NCI-H524 treated with DMSO at 0.1 percent for 48 hours (cell line): Measurements from ENCODE around the gene UMODL1.
"Not testable (repeated sequence)": the region's sequence is repeated elsewhere in the genome, so short reads cannot be mapped to it uniquely, and the experiment has no call there.

ENCODE experiments used
- DNase-seq: peaks from one replicate; lab custom pipeline; 2025; lab: John Stamatoyannopoulos, UW

Gene UMODL1

DNA sequence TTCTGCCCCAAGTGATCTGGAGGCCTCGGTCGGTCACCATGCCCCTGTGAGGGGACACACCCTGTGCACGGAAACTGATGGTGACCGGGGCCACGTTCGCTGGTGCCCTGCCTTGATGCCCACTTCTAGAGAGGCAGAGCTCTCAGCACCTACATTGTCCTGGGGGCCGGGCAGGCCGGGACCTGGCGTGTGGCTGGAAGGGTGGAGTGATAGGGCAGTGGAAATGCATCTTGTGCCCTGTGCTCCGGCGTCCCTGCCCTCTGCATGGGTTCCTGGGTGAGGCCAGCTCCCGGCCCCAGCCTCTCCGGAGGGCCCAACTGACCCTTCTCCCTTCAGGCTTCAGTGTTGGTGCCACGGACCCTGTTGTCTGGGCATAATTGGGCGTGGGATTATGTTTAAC is 11.0 kb upstream of the UMODL1 start:
- DNase-seq = no peak

GRCh38 chr21:42061195-42061985 is 9.7 kb upstream of the UMODL1 start:
- DNase-seq = no peak

DNA sequence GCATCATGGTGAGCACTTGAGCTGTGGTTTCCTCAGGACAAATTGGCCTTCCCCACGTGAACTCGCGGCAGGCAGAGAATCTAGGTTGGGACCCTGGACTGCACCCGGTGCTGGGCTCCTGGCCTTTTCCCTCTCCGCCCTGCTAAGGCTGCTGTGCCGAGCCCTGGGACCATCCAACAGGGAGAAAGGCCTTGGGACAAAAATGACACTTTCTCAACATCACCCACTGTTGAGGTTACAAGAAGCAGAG is 9.2 kb upstream of the UMODL1 start:
- no peak for DNase-seq

DNA sequence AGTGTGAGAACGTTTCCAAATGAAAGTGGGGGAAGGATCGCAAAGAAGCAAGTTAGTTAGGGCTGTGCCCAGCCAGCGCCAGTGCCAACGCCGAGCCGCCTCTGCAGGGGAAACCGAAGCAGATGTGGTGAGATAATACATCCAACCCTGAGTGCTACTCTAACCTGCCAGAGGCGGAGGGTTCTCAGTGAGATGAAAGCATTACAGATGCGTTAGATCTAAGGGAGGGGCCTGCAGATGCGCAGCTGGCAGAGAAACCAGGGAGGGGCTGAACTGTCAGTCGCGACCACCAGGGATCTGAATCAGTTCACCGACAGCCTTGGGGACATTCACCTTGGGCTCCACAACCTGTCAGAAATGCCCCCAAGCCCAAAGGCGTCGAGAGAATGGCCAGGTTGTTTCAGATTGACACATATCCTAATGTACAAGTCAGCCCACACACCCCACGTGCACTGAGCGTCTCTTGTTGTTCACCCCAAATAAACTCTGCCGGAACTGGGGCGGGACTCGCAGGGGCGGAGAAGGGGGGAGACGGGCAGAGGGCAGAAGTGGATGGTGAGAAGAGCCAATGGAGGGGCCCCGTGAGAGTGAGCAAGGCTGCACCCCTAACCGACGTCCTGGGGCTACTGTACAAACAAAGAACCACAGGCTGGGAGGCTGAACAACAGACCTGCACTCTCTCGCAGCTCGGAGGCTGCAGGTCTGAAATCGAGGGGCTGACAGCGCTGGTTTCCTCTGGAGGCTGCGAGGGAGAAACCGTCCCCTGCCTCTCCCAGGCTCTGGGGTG is 8.7 kb upstream of the UMODL1 start:
- no peak for DNase-seq

DNA sequence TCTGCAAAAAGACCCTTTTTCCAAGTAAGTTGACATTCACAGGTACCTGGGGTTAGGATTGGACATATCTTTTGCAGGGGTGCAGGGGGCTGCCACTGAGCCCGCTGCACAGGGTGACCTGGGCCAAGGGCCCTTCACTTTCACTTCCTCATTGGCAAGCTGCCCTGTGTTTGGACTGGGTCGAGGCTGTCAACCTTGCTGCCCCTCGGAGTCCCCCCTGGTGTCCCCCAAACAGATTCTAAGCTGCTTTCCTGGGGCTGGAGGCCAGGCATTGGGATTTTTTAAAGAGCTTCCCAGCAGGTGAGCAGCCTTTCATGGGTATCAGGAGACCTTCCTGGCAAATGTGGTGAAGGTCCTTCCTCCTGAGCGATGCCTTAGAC is 7.9 kb upstream of the UMODL1 start:
- no peak for DNase-seq

GRCh38 chr21:42063571-42064521 is 7.3 kb upstream of the UMODL1 start:
- DNase-seq = no peak

DNA sequence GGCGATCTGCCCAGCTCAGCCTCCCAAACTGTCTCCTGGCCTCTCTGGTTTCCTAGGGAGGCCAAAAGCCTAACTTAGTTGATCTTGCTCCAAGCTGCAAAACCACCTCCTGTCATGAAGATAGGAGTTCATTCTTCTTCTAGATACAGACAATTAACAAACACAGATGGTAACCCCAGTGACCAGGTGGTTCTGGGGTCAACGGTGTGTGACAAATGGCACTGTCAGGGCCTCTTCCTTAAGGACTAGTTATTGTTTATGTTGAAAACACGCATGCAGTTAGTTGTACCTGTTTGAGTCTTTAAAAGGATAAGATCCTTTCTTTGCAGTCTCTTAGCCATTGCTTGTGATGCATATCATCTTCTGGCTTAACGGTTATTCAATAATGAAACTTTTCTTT is 4.6 kb upstream of the UMODL1 start:
- DNase-seq = no peak

DNA sequence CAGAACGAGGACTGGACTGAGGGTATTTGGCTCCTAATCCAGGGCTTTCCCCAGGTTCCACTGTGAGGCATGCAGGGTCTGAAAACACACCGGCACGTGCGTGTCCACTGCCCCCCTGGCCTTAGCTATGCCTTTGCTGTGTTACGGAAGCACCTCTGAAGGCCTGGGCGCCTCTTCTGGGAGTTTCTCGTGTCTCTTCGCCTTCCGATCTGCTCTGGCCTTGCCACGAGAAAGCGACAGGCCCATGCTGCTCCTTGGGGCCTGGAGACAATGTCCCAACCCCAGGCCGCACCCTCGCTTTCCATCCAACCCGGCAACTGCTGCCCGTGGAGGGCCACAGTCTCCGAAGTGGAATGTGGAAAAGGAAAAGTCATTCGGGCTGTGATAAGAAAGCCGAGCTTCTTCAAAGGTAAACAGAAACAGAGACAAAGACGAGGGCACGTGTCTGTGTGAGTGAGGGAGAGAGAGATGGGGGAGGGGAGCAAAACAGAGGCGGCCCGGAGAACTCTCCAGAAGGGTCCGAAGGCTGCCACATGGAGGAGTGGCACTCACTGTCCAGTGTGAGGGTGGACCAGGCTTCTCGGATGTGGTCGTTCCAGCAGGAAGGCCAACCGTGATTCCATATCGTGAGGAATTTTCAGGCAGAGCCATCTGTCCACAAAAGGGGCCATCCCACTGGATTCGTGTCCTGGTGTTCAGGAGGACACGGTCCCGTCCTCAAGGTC is 3.4 kb upstream of the UMODL1 start:
- no peak for DNase-seq

GRCh38 chr21:42068256-42068545 is 2.9 kb upstream of the UMODL1 start:
- no peak for DNase-seq

DNA sequence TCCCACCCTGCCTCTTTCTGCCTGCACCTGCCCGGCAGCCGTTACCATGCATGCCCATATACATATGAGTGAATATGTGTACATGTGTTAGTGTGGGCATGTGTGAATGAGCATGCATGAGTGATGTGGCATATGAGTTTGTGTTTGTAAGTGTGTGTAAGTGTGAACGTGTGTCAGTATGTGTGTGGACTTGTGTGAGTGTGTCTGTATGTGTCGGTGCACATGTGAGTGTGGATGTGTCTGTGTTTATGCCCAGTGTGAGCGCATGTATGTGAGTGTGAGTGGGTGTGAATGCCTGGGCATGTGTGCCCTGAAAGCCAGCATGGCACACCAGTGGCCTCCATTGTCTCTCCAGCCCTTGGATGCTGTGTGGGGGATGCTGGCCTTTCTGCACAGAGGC is 2.5 kb upstream of the UMODL1 start:
- DNase-seq = no peak

DNA sequence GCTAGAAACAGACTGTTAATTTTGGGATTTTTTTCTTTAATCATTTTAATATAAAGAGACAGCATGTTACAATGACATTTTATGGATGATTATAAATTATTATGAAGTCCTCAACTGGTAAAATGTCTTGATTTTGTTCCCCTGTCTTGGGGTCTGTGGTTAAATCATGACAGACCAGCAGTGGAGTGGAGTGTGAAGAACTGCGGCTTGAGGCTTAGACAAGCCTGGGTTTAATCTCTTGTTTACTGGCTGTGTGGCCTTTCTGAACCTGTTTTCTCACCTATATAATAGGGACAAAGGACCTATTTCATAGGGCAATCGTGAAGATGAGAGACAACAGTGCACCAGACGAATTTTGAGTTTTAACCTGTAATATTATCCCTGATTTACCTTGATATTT is 1.8 kb upstream of the UMODL1 start:
- no peak for DNase-seq

GRCh38 chr21:42069843-42070242 is 1.3 kb upstream of the UMODL1 start:
- no peak for DNase-seq

DNA sequence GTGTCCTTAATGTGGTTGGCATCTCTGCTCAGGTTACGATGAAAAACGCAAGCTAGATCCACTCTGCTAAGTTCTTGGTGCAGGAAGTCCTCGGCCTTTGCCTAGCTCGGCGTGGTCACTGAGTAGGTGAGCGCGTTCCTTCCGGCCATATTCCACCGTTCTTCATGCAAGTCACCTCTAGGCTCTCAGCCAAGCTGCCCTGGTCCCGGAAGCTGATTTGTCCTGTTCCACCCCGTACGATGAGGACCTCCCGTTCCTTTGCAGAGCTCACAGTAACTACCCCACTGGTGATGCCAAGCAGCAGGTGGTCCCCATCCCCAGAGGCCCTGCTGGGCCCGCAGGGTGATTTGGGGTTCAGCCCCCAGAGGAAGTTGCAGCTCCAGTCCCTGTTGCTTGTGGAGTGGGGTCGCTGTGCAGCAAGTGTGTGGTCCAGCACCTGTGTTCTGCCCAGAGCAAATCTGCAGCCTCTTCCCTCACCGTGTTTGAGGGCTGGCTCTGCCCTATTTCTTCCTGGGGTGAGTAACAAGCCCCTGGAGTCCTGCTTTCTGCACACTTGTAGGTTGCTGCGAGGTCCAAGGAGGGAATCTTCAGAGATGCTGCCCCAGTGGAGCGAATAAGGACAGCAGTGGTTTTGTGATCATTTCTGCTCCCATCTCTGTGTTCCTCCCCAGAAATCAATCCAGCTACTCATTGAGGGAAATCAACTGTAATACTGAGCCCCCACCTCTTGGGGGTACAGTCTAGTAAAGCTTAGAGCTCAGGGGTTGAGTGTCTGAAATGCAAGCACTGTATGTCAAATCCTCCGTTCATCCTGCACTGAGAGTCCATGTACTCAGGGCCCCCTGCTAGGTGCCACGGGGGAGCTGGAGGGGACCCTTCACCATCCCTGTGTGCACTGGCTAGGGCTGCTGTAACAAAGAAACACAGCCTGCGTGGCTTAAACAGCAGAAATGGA is 2.3 kb downstream of the UMODL1 start:
- DNase-seq = no peak

GRCh38 chr21:42075686-42076471 is 4.8 kb downstream of the UMODL1 start:
- no peak for DNase-seq

DNA sequence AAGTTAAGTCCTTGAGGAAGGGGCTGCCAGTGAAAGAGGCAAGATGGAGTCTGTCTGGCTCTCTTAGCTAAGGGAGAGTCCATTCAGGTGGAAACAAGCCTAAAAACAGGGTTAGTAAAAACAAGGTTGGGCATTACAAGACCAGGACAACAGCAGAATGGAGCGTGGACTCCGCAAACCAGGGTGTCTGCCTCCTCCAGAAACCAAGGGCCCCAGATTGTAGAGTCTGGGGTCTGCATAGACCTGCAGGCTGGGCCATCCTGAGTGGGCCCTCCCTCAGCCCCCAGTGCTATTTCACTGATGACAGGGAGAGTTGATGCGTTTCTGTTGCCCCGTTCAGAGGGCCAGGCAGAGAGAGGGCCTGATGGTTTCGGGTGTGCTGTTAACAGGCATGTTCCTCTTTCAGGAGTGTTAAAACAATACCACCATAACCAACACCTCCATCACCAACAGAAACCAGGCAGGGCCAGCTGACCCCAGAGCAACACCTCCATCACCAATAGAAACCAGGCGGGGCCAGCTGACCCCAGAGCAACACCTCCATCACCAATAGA is 6.6 kb downstream of the UMODL1 start:
- DNase-seq = not testable (repeated sequence)

DNA sequence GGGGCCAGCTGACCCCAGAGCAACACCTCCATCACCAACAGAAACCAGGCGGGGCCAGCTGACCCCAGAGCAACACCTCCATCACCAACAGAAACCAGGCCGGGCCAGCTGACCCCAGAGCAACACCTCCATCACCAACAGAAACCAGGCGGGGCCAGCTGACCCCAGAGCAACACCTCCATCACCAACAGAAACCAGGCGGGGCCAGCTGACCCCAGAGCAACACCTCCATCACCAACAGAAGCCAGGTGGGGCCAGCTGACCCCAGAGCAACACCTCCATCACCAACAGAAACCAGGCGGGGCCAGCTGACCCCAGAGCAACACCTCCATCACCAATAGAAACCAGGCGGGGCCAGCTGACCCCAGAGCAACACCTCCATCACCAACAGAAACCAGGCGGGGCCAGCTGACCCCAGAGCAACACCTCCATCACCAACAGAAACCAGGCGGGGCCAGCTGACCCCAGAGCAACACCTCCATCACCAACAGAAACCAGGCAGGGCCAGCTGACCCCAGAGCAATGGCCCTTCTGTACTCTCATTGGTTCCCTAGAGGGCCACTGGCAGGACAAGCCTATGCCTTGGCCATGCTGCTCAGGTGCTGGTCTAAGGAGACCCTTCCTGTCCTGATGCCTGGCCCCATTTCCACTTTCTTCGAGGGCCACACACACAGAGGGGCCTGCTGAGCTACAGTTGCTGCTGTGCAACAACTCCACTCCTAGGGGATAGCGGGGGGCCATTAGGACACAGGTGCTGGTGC is 7.3 kb downstream of the UMODL1 start:
- not testable (repeated sequence) for DNase-seq

DNA sequence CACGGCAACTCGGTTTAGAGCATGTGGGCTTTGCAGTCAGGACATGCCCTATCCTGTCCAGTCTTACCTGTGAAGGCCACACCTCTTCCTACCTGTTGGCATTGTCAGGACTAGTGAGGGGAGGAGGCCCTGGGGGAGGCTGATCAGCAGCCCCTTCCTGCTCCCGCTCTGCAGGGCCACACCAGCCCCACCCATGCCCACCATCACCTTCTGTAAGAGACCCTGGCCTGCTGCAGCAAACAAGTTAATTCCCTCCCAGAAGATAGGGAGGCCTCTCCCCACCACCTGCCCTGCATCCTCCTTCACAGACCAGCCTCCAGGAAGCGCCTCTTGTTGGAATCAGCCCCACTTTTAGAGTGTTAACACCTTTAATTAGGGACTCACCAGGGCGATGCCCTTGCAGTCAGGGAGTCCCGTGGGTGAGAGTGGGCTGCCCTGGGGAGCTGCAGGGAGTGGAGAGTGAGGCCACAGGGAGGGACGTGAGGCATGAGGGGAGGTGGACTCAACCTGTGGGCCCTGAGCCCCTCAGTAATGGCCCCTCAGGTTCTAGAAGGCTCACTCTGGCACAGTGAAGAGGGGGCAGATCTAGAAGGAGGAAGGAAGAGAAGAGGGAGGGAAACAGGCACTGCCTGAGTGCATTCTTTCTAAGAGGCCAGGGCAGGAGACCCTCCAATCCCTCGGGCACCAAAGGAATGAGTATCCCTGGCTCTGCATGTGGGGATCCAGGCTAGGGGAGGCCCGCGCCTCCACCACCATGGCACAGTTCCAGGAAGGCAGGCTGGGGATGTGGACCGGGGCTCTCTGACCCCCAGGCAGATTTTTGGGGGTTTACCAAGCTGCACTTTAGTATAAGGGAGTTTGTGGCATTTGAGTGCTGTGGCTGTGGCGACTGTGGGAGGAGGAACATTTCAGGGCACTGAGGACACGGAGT is 8.2 kb downstream of the UMODL1 start:
- no peak for DNase-seq
